GM19240 (cell line): ENCODE results near the gene CRYBA2.

Source experiments
- DNase-seq: peaks from one replicate; pipeline ENCODE4 v3.0.0; 2011; ENCODE audit warnings: low spot score; ENCODE audit not compliant: insufficient read length

Gene CRYBA2, protein sequence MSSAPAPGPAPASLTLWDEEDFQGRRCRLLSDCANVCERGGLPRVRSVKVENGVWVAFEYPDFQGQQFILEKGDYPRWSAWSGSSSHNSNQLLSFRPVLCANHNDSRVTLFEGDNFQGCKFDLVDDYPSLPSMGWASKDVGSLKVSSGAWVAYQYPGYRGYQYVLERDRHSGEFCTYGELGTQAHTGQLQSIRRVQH

DNA sequence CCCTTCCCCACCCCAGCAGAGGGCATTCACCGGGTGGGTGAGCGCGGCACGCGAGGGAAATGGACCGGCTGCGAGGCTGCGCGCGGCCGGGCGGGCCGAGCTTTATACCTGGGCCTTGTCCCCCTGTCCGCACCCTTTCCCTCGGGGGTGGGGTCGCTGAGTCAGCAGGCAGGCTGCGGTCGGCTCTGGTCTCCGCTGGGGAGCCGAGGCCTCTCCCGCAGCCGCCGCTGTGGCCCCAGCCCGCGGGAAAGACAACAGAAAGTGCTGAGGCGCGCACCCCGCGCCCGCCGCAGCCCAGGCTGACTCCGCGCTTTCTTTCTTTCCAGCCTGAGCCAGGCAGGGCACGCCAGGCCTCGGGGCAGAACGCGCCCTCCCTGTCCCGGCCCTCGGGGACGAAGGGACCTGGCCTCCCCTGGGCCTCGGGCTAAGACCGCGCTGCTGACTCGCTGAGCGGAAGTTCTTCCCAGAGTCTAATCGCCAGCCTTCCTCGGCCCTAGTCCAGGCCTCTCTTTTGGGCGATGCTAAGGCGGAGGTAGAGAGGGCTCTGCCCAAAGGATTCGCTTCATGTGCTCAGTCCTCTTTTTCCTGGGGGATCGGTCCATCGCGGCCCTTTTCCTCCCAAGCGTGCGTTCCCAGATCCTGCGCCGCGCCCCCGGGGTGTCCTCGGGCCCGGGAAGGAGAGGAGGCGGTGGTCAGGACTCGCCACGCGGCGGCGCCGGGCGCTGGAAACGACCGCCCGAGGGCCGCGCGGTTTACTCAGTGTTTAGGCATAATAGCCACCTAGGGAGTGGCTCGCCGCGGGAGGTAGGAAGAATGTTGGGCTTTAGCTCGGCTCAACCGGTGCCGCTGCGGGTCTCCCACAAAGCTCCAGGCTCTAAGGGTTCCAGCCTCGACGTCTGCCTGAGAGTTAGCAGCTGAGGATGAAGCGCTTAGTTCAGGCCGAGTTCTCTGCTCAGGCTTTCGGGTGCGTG, at the start of gene CRYBA2:
CRYBA2 (minus strand) TSS at position 78 of the 971 bp plus-strand sequence. CDS start 246 bp downstream, outside the sequence.
- no peak for DNase-seq

DNA sequence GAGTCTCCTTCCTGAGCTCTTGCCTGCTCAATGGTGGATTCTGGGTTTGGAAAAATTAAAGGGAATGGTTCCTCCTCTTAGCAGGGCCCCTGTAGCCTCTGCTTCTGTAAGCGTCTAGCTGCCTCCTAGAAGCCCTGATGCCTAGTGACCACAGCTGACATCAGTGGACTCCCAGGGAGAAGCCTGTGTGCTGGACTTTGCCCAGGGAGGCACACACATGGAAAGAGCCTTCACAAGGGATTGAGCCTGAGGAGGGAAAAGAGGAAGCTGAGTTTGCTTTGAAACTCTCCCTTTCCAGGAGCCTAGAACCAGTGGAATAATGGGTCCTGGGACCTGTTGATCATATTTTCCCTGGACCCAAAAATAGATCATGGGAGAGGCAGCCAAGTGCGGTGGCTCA, 49.5 kb upstream of the CRYBA2 start:
- no peak for DNase-seq

DNA sequence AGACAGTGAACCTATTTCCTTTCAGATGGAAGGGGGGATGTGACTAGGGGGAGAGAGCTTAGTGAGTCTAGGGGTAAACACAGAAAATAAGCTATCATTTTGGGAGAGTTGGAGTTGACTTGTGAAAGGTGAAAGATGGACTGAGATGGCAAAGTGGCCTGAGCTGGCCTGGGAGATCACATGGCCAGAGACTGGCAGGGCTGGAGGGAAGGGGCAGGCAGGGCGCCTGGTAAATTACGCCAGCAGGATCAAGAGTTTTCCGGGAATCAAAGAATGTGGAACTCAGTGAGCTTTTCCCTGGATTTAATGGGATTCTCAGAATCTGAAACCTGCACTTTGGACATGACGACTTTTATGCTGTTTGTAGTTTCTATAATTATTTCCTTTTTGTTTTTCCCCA, 48.9 kb upstream of the CRYBA2 start:
- no peak for DNase-seq

DNA sequence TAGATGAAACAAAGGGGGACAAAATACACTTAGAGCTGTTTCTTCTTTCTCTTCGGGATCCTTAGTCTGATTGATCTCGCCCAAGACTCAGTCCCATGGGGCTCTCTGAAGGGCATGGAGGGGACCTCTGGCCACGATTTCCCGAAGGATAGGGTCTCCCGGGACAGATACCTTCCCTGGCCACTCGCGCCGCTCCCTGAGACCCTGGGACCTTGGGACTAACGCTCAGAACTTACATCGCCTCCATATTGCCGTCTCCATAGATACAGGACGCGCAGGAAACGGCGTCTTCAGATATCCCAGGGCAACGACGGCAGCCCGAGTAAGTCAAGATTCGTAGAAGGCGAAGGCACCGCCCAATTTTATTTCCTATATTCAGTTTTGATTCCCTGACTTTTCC, 48.0 kb upstream of the CRYBA2 start, which contains the start of gene CFAP65:
CFAP65 (minus strand) TSS at position 265 of the 400 bp plus-strand sequence. CDS start 2,468 bp downstream, outside the sequence.
- no peak for DNase-seq

DNA sequence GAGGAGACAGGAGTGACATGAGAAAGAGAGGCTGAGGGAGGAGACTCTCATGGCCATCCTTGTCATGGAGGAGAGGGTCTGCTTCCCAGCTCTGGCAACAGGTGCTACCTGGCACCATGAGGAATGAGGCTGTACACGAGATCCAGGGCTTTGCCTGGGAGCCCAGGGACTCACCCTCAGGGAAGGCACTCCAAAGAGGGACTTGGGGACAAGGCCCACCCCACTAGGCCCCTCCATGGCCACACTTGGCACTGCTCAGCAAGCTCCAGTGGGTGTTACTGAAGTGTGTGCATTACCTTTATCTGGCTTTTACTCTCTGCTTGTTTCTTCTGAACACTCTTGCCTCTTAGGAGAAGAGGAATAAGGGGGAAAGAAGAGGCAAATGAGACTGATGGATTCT, 45.4 kb upstream of the CRYBA2 start:
- DNase-seq = no peak

DNA sequence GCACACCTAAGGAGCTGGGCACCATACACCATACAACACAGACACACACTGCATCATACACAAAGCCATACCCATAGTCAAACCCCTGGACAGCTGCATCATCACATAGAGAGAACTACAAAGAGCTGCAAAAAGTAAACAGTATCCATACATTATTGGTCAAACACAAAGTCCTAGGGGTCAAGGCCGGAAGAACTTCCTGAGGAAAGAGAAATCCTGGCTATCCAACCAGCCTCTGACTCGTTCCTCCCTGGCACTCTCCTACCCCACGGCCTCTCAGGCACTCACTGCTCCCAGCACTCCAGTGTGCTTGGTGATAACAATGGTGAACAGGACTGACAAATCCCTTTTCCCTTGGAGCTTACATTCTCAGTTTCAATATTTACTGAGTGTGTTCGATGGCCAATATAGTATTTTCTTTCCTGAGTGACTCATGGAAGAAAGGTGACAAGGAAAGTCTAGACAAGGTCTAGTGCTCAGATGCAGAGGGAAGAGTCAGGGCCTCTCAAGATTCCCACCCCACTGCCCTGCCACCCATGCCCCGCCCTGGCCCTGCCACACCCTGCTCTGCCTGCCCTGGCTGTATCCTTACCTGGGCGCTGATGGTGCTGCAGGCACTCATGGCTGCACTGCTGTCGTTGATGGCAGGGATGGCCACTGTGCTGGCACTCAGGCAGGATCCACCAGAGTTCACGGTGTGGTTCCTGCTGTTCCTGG, 44.7 kb upstream of the CRYBA2 start:
- DNase-seq = no peak

DNA sequence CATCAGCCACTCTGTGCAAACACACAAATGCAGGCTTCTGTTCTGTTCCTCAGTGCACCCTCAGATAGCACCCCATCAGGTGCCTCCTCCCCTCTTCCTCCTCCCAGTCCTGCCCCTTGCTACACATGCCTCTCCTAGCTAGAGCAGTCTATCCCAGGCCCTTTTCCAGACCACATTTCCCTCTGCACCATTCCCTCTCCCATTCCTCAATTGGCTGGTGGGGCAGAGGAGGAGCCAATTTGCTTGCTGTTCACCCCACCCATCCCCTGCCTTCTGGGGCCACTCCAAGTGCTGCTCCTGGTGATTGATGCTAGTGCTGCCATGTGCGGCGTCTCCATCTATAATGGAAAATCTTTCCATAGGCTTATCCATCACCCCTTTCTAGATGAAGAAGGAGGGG, 42.7 kb upstream of the CRYBA2 start:
- no peak for DNase-seq

DNA sequence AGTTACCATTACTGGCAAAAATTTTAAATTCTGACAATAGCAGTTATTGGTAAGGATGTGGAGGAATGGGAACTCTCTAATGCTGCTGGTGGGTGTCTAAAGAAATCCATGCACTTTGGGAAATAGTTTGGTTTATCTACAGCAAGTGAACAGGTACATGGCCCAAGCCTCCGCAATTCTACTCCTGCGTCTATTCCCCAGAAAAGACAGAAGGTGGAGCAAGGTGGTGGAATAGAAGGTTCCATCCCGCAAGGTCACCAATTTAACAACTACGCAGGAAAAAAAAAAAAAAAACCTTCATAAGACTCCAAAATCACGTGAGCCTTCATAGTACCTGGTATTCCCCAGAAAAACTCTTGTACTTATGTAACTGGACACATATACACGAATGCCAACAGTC, 41.6 kb upstream of the CRYBA2 start:
- no peak for DNase-seq

DNA sequence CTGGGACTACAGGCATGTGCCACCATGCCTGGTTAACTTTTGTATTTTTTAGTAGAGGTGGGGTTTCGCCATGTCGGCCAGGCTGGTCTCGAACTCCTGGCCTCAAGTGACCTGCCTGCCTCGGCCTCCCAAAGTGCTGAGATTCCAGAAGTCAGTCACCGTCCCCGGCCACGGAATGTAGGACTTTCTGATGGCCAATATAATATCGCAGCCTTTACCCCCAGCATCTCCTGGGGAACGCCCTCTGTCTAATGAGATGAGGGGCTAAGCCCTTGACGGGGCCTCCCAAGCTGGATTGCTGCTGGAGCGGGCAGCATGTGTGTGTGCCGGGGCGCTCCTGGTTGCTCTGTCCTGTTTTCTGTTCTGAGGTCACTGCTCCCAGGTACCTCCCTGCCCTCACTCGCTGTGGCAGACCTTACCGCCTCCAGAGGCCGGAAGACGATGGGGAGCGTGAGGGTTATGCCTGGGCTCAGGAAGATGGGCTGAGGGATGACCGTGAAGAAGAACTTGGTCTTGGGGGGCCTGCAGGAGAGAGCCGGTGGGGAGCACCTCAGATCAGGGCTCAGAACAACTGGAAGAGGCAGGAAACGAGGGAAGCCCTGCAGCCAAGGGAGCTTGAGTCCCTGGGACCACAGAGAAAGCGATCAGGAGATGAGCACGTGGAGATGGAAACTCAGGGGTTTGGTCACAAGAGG, 39.0 kb upstream of the CRYBA2 start:
- no peak for DNase-seq

DNA sequence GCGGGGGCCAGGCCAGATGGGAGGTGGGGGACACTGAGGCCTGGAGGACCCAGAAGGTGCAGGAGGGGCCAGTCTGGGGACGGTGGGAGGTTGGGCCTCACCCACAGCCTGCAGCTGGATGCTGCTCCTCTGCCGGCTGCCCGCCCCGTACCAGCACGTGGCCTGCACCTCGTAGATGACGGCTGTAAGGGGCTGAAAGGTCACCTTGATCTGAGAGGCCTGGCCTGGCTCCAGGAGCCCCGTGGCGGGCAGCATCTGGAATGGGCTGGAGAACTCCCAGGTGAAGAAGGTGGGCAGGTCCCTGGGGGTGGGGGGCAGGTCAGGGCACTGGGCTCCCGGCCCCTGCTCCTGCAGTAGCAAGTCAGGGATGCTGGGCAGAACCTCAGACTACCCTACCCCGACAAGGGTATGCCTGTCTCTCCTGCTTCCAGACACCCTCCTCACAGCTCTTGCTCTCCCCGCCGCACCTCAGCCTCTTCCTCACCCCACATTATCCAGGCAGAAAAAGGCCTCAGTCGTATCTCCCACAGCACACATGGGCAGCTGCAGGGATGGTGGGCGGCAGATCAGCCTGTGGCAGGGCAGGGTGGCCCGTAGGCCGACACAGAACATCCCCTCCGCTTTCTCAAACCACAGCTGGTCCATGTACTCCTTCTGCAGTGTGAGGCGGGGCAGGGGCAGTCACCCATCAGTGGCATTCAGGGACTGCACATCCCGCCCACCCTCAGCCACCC, 38.0 kb upstream of the CRYBA2 start:
- no peak for DNase-seq

DNA sequence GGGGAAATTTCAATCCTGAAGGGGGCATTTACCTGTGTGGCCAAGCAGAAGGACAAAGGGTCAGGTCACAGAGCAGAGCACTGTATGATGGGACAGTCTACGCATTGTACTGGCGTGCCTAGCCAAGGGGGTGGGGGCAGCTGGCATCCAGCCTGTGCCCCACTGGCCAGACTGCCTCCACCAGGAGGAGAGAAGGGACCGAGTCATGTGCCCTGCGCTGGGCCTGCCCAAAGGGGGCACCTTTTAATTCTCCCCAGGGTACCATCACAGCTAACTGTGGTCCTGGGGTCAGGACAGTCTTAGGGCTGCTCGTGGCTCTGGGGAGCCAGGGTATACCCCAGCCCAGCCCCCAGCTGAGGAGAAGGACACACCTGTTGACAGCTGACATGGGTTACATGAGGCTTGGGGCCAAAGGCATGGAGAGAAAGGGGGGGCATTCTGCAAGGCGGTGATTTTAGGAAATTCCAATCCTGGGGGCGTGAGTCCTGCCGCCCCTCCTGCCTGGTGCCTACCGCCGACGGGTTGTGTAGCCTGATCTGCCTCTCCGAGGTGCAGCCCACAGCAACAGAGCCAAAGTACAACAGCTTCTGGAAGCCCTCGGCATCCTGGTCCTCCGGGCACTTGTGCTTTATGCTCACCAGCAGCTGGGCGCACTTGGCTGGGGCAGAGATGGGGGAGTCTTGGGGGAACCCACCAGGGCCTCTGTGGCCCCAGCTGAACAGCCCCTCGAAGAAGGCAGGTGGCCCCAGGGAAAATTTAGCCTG, 37.1 kb upstream of the CRYBA2 start:
- DNase-seq = no peak

DNA sequence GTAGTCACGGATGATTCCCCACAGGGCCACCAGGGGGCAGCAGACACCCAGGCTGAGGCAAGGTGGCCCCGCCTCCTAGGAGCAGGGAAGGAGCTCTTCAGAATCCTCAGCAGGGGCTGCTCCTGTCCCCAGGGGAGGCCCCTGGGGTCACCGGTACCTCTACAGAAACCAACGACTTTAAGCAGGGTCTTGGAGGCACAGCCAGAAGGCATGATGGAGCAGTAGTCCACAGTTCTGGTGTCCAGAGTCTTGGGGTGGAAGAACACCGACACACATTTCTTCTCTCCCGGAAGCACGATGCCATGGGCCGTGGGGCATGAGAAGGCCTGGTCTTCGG, 36.6 kb upstream of the CRYBA2 start:
- peak; percentile 67 for DNase-seq

DNA sequence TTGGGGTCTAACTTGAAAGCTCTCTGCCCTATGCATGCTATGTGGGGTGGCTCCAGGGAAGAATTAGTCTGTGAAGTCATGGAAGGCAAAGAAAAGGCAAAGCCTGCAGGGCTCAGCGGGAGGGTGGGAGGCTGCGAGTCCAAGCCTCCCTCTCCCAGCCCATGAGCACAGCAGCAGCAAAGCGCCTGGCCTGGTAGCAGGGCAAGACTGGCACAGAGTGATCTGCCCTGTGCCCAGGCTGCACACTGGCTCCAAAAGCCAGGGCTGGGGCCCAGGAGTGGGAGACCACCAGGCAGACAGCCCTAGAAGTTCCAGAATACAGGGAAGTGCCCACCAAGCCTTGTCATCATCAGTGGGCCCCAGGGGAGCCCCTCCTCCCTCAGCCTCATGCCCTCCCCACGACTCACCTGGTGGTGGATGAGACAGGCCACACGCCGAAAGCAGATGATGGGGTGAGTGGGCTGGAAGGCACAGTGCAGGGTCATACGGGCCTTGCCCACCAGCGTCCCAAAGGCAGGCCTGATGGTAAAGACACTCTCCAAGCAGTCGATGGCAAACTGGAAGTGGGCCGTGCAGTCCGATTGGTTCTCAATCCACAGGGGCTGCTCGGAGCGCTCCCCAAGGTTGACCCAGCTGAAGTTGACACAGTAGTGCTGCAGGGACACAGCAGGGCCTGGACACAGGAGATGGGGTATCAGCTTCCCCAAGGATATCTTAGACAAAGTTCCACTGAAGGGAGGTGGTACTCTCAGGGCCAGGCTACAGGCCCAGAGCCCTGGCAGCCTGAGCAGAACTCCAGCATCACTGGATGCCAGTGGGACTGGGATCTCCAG, 36.0 kb upstream of the CRYBA2 start:
- DNase-seq = no peak

DNA sequence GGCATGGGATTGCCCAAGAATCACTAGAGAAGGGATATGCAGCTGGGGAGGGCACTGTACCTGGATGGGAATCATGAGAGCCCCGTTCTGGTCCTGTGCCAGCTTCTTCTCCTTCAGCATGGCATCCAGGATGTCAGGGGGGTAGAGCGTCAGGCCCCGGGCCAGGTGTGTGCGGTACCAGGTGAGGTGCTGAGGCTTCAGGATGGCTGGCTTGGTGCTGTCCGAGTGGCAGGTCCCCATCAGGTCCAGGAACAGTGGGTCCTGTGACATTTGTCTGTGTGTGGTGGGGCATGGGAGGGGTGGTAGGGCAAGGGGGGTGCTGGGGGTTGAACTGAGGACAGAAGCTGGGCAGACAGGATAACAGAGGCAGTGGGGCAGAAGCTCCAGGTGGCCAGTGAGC, 34.9 kb upstream of the CRYBA2 start:
- no peak for DNase-seq

DNA sequence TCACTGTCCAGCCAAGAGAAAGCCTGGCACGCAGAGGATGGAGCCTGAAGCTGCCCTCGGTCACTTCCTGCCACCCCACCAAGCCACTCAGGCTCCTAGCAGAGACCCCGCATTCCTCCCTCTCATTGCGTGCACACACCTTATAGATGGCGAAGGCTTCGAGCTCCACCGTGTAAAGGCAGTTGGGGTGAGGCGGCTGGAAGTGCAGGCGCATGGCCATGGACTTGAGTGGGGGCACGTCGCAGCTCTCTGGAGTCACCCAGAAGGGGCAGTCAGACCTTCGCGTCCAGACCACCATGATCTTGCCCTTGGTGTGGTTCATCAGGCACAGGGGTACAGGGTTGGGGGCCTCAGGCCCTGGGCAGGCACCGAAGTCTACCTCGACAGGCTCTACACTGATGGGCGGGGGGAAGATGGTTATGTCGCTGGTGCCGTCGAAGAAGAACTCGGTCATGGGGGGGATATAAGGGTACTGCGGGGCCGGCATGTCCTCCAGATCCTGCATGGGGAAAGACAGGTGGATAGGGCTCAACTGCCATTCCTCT, 34.4 kb upstream of the CRYBA2 start:
- no peak for DNase-seq

DNA sequence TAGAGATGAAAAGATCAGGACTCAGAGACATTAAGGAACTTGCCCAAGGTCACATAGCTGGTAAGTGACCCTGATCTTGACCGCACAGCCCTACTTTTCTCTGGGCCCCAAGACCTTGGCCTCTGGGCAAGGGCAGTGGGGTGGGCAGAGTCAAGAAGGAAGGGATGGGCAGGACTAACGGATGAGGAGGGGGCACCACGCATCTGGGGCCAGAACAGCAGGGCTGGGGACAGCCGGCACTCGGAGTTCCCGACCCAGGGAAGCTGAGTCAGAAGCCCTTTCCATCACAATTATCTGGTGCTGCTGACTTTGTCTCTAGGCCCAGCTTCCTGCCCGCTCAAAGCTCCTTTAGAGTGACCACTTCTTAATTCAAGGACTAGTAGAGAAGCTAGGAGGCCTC, 33.7 kb upstream of the CRYBA2 start:
- DNase-seq = no peak

DNA sequence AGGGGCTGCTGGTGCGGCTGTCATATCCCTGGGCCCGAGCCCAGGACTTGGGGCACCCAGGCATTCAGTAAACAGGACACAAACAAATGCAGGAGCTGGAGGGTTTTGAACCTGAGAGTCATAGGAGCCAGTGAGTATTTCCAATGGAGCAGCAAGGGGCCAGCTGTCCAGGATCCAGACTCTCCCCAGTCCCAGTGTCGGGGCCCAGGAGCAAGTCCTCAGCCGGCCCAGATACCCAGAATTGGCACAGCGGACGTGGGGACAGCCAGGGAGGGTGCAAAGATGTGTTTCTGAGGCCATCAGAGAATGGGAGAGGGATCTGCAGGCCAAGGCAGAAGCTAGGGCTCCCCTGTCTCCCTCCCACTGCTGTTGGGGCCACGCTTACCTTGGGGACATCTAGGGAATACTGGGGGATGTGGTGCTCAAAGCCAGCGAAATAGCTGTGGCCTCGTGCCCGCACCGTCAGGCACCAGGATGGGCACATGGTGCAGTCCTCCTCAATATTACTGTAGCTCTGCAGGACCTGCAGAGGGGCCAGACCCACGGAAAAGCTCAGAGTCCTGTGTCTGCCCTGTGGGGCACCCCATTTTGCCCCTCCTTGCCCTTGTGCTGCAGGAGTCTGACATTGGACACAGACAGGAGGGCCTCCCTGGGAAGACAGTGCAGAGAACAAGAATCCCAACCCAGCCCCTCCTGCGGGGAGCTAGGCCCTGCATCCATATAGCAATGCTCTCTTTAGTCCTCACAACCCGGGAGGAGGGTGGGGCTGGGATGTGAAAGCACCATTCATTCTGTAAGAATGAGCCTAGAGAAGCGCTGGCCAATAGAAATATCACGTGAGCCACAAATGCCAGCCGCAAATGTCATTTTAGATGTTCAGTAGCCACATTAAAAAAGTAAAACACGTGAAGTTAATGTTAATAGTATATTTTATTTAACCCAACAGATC, 32.7 kb upstream of the CRYBA2 start:
- no peak for DNase-seq

DNA sequence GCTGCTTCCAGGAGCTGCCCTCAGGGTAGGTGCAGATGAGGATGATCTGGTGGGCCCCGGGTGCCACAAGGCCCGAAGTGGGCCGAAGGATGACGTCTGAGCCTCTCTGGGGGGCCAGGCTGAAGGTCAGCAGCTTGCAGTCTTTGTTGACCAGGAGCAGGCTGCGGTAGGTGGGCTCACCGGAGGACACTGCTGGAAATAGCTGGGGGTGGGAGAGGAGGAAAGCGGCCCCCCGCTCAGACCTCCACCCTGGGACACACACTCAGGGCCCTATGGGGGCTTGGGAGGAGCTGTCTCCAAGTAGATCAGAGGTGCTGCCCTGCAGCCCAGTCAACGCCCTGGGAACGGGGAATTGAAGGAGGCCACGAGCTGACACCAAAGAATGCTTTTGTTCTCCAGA, 30.8 kb upstream of the CRYBA2 start:
- no peak for DNase-seq
